ENCODE results near the gene CACNA1D.

The CACNA1D gene

DNA sequence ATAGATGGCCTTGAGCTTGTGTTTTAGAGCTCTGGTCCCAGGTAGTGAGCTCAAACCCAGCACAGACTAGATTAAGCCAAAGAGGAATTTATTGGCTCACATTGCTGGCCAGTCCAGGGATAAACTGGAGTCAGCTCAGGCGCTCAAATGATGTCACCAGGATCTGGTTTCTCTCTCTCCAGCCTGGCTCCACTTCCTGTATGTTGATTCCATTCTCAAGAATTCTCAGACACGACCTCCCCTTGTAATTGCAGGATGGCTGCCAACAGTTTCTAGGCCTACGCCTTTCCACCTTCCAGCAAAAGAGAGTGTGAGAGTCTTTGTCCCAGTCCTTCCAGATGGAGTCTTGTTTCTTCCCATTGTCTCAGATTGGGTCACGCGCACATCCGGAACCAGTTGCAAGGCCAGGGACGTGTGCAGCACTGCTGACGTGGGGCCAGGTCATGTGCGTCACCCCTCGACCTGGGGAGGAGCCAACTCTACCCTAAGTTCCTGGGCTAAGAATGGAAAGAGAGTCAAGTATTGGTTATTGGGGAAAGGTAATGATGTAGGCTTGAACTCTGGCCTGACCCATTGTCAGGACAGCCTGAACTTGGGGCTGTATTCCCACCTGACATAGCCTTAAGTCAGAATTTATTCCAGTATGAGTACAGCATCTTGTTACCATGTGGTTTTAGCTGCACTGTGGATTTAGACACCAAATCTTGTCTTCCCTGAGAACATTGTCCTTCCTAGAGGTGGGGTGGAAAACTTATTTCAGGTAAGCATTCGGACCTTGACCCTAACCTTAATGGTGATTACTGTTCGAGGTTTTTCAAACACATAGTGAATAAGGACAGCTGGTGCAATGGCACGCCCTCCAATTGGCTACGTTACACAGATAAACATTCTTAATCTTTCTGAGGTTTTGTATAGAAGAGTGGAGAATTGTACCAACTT lies 31.6 kb downstream of the CACNA1D start:
- no peak for DNase-seq (ENCODE audit: low read depth in 2 of 2)

DNA sequence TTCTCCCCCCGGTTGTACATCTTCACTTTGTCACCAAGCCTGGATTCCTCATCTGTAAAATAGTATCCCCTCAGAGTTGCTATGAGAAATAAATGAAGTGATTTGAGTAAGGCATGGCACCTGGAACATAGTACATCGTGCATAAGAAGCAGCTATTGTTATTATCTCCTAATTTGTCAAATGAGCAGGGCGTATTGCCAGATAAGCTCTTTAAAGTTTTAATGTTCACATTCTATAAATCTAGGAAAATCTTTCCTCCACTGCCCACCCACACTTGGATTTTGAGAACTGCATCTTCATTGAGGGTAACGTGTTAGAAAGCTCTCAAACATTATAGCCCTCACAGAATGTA lies 32.3 kb downstream of the CACNA1D start:
- no peak for DNase-seq (ENCODE audit: low read depth in 2 of 2)

DNA sequence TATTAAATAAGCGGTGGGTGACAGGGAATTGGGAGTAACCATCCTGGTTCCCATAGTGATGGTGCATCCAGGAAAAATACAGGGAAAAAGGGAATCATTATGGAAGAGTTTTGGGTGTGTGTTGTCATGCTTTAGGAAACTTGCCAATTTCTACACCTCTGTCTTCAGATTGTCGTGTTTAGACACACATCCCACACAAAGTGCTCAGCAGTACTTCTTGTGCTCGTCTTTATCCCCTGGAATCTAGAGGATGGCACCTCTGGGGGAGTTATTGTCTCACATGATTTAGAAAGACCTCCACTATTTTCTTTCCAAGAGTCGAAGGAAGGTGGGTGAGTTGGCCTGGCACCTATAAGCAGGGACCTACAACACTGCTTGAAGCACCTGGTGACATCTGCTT lies 35.8 kb downstream of the CACNA1D start:
- DNase-seq (ENCODE audit: low read depth in 2 of 2), result no peak

DNA sequence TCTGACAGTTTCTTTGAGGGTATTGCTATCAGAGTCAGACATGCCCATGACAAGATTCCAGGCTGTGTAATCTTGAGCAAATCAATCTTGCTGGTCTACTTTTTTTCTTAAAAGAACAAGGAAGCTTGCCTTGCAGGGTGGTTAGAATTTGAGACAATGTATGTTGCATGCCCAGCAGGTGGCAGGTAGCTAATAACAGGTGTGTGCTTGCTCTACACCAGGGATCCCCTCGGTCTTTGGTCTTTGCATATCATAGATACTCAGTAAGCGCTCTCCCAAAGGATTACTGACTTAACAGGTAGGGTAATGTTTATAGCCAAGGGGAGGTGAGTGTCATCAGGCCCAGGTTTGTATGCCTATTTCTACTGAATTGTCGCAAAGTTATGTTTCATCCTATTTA lies 37.3 kb downstream of the CACNA1D start:
- DNase-seq (ENCODE audit: low read depth in 2 of 2), result no peak

DNA sequence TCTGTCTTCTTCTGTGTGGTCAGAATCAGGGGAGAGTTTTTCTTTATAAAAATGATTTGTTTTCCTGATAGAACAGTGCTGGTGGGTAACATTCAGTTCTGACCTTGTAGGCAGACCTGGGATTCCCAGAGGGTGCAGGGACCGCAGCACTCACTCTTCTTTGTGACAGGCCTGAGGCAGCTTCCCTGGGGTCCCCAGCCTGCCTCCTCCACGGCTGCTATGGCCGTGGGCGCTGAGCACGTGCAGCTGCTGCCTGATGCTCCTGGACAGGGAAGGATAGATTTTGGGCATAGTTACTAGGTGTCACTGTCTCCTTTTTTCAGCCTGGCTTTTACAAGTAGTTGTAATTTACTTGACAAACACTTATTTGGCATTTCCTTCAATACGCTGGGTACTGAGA lies 39.1 kb downstream of the CACNA1D start:
- no peak for DNase-seq (ENCODE audit: low read depth in 2 of 2)

DNA sequence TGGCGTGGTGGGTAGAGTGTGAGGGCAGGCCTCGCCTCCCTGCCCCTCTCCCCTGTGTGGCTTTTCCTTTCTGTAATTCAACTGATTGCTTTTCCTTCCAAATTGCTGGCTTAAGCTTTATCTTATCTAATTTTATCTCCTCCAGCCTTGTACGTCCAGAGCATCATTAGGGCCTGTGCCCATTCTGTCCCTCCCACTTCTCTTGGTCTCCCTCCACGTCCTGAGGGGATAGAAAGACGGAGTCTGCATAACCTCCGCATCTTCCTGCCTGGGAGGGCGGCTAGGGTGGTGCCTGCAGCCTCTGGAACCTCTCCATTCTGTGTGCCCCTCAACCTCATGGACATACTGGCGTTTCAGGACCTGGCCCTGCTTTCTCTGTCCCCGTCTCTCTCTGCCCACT lies 39.8 kb downstream of the CACNA1D start:
- no peak for DNase-seq (ENCODE audit: low read depth in 2 of 2)

DNA sequence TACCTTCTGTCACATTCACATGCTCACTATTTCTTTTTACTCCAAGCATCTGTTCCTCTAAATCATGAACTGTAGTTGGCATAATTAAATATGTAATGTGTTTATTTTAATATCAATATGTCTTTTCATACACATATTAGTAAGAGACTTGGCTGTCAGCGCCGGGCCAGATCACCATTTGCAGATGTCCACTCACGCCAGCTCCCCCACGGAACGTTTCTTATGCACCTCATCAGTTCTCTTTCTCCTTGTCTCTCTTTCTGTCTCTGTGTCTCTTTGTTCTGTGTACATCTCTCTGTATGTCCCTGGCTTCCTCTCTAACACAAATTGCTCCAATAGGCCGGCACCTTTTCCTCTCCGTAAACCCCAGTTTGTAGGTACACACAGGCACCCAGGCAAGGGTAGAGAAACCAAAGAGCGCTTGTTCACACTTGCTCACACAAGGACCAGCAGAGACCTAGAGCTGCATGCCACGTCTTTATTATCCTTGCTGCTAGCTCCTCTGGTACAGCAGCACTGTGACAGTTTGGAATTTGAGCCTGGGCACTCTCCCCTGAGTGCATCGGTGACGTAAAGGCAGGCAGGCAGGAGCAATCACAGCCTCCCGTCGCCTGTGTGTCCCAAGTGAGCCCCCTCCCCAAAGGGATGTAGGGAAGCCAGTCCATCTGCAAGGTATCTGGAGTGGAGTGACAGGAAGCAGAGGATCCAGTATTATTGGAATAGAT lies 40.4 kb downstream of the CACNA1D start:
- no peak for DNase-seq (ENCODE audit: low read depth in 2 of 2)

DNA sequence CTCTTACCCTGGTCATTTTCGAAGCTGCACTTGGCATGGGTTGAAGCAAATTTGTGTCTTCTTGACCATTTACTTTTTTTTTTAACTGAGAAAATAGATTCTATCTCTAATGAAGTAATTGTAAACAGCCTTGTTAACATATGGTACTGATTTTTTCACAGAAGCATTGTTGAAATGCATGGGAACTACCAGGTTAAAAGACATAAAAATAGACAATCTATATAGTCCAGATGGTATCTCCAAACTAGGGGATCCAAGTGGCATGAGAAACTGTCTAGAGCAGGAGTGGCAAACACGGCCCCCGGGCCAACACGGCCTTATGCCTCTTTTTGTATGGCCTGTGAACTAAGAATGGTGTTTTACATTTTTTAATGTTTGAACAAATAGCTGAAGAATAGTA lies 41.9 kb downstream of the CACNA1D start:
- no peak for DNase-seq (ENCODE audit: low read depth in 2 of 2)

DNA sequence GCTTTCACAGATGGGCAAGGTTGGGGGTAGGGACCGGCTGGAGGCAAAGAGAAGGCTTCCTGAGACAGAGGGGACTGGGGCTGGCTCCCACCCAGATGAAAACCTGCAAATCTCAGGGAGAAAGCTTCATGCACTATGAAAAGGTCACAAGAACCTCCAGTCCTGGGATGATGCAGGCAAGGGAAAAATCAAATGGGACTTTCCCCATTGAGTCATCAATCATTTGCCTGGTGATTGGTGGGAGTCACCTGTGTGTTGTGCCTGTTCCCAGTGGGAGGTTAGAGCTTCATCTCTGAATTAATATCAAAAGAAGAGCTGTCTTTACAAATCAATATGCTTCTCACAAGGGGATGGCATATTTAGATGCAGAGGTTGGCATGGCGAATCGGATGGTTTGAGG lies 49.9 kb downstream of the CACNA1D start:
- no peak for DNase-seq (ENCODE audit: low read depth in 2 of 2)

DNA sequence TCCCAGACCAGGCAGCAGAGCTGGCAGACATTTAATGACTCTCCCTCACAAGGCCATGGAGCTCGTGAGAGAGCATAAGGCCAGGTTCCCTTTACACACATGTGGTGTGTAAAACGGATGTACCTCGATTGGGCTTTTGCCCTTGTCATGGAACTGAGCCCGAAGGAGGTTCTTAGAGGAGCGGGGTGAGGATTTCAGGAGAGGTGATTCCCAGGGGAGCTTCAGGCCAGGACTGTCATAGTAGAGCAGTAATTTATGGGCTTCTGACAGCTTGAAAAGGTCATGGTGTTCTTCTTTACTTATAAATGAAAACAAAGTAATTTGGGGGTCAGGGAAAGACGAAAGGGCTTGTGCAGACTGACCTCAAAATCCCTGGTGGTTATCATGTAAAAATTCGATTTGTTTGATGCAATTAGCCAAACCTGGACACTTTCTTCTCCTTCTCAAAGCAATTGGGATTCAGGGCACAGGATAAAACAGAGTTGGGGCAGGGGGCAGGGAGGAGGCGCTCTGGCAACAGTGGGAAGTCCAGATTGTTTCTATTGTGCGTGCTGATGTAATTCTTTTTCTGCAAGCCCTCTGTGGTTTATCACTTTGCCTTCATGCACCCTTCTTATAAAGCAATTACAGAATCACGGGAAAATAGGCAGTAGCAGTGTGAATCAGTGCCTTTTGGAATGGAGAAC lies 51.0 kb downstream of the CACNA1D start:
- DNase-seq (ENCODE audit: low read depth in 2 of 2), result no peak

DNA sequence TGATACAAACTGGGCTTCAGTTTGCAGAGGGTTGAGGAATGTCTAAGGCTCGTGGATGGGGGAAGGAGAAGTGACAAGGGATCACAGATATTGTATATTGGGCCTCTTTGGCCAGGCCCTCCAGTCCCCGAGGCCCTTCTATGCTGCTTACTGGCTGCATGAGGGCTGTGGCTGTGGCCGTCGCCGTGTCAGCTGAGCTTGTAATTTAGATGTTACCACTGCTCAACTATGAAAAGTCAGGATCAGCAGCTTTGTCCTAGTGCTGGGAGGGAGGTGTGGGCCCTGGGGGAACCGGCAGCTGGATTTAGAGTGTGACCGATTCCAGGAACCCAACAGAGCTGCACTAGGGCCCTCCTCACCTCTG lies 51.6 kb downstream of the CACNA1D start:
- no peak for DNase-seq (ENCODE audit: low read depth in 2 of 2)

DNA sequence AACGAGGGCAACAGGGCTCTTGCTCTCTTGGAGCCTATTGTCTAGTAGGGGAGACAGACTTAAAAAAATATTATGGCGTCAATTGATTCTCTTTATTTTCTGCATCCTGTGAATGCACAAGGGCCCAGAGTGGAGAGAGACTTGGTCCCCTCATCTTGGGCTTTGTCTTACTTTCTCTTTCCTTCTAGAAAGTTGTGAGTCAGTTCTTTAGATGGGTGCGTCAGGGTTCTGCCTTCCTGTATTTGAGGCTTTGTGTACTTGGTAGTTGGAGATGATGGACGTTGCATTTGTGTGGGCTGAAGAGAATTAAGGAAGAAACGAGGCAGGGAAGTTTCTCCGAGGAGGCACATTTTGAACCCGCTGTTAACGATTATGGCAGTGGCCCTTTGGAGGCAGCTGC lies 52.9 kb downstream of the CACNA1D start:
- no peak for DNase-seq (ENCODE audit: low read depth in 2 of 2)

DNA sequence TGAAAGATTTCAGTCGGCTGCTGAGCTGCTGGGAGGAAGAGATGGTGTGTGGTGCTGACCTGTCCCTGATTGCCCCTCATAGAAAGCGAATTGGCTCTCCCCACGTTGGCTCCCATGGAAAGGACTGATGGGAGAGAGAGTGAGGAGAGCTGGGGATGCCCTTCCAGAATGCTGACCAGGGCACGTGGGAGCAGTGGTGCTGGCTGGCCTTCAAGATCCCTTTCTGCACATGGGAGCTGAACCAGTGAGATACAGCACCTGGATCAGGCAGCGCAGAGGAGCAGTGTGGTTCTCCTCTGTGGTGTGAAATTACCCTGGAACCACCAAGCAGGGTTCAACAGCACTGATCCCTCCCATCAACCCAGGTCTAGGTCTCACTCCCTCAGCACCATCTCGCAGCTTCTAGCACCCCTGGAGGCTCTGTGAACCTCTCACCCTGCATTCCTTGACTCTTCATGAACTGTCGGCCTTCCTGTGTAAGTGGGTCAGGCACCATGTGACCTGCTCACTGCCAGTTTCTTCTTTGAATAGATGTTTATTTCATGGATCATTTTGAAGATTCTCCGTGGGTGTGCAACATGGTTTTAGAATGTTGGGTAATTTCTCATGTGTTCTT lies 55.7 kb downstream of the CACNA1D start:
- DNase-seq (ENCODE audit: low read depth in 2 of 2), result no peak

DNA sequence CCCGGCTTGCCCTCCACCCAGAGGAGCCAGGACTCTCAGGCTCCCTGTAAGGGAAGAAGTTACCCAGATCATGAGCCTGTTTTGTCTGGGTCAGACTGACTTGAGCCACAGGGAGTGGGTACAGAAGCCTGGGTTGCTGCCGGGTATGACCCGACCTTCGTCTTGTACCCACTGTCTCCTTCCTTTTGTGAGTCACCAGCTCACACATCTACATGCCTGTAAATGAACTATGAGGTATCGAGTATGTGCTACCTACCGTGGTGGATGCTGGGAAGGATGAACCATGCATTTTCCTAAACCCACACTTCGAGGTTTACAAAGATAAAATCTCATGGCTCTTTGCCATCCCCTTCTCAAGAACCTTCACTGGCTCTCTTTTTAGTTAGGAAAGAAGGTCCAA lies 56.9 kb downstream of the CACNA1D start:
- DNase-seq (ENCODE audit: low read depth in 2 of 2), result no peak

DNA sequence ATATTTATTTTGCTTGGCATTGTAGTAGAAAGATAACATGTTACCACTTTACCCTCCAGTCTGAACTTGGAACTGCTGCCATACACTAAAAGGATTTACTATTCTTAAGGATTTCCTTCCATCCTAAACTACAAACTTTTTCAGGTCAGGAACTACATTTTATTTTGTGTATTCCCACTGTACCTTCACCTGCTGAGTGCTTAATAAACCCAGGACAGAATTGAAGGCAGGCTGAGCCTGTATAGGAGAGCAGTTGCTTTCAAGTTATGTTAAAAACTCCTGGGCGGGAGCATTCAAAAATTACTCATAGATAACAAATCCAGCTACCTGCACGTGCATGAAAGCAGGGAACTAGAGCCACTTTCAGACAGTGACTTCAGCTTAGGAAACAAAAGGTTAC lies 58.3 kb downstream of the CACNA1D start:
- DNase-seq (ENCODE audit: low read depth in 2 of 2), result no peak

DNA sequence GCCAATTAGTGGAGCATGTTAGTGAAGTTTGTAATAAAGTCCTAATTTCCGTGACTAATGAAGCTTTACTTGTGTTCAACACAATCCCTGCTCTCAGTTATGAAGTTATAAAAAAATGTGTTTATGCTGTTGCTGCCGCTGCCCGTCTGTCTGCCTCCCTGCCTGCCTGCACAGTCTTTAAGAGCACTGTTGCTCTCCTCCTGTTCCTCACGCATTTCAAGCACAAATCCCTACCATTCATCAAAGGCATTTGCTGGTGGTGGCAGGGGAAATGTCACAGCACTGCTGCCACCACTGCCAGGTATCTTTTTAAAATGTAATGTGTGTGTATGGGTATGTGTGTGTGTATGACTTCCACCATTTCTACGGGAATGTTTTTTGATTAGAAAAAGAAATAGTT lies 58.8 kb downstream of the CACNA1D start:
- no peak for DNase-seq (ENCODE audit: low read depth in 2 of 2)

DNA sequence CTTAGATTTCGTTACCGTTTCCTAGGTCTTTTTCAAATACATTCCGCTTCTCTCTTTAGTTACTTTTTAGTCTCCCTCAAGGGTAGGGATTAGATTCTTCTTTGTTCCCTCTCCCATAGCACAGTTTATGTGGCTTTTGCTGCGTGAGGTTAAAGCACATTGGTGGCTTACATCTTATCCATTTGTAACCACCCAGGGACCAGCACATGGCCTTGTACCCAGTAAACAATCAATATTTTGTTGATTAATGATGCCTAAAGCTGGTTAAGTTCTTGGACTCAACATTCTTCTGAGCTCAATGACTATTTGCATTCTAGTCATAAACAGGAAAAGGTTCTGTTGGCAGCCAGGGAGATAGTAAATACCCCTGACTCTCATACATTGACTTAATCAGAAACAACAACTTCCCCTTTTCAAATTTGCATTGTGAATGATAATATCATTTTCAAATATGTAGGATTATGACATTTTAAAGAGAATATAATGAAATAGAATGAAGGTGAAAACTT lies 60.2 kb downstream of the CACNA1D start:
- no peak for DNase-seq (ENCODE audit: low read depth in 2 of 2)

DNA sequence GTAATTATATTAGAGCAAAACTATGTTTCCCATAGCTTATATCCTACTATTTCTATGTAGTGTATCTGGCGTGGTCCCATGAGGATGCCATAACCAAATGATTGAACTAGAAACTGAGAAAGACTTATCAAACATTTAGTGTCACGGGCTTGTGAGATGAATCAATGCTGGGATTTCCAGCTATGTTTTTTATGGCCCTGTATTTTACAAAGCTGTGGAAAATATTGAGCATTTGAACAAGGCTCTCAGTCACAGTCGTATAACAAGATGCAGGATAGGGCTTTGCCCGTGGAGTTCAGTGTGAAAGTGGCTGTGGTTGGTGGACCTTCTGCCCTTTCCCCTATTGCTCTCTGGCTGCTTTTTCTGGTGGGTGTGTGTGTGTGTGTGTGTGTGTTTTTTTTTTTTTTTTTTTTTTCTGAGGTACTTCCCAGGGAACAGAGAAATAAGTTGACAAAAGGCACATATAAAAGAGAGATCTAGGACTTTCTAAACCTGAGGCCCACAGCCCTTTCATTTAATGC lies 60.7 kb downstream of the CACNA1D start:
- DNase-seq (ENCODE audit: low read depth in 2 of 2), result peak in 1 of 2 donors; percentile 8

DNA sequence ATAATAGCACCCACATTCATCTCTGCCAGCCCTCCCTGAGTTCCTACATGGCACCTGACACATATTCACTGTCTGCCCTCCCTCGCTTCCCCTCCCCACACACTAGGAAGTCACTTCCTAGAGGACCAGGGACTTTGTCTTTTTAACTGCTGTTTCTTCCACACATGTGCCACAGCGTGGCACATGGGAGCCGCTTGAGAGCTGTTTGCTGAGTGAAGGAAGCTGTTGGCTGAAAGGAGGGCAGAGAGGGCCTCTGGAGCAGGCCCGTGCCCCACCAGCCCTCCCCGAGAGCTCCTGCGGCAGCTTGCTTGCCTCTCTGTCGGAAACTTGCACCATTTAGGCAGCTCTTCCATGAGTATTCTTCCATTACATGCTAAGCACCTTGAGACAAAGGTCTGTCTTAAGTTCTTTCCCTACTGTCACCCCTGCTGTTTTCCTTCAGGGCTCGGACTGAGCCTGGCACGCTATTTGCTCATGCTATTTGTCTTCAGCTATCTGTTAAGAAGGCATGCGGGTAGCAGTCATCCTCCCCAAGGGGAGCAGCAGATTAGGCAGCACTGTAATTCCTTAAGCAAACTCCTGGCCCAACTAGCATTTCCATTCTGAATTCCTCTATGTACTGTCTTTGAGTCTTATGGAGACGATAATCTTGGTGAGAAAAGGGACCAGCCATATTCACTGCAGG lies 72.2 kb downstream of the CACNA1D start:
- no peak for DNase-seq (ENCODE audit: low read depth in 2 of 2)

DNA sequence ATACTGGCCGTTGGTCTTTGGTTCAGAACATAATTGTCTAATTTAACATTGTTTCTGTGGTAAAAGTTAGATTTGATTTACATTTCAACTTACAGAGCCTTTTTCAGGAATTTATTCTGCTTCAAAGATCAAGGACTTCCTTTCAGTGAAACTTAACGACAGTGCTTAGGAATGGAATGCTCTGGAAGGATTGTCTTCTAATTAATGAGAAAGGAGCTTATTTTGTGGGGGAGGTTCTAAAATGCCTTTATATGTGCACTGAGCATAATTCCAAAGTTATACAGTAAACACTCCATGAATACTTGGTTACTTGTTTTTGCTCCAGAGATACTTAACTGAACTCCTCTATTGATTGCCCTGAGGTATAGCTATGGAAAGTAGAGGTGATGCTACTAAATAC lies 75.7 kb downstream of the CACNA1D start:
- DNase-seq (ENCODE audit: low read depth in 2 of 2), result no peak

DNA sequence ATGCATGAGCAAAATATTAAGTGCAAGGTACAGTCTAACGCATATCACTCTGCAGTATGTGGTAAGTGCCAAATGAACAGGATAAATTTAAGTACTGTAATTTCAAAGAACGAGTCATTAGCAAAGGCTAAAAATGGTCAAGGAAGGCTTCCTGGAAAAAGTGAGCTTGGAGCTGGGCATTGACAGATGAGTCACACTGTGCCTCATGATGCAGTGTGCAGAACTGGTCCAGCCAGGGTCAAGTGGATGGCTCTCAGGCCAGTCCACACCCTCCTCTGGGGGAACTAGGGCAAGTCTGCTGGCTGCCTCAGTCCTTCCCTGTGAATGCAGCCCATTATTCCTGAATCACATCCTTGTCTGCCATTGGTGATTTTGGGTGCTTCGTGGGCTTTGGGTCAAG lies 76.3 kb downstream of the CACNA1D start:
- DNase-seq (ENCODE audit: low read depth in 2 of 2), result no peak
